GM23338 (cell line): ENCODE results near the gene RPF1.

Source experiments
- CREB1 ChIP-seq: fragments of 250-450 bp; sonication (Bioruptor Pico); IDR thresholded peaks from 2 replicates; pipeline ENCODE4 v1.5.0; 2020; ENCODE audit warnings: low read depth, mild to moderate bottlenecking, moderate library complexity
- CTCF ChIP-seq, 2 experiments: fragments of 200-600 bp in 1 of 2; sonication (generic) in 1 of 2; conservative IDR thresholded peaks; 2 replicates each; pipeline versions ENCODE4 v1.5.1 to v1.6.1; 2016 to 2017; ENCODE audit warnings: antibody characterized with exemption in 2 of 2, low read depth in 2 of 2, mild to moderate bottlenecking in 2 of 2, moderate library complexity in 1 of 2
- ETS1 ChIP-seq: IDR thresholded peaks from 2 replicates; pipeline ENCODE4 v1.6.1; 2016; ENCODE audit warnings: antibody characterized with exemption
- EZH2 ChIP-seq: fragments of 200-600 bp; sonication (generic); IDR thresholded peaks from one replicate; pipeline ENCODE4 v1.8.0; 2017; ENCODE audit warnings: antibody characterized with exemption, mild to moderate bottlenecking, low read depth; ENCODE audit not compliant: unreplicated experiment
- EZH2phosphoT487 ChIP-seq: fragments of 200-600 bp; sonication (generic); IDR thresholded peaks from one replicate; pipeline ENCODE4 v1.8.1; 2018; ENCODE audit warnings: antibody characterized with exemption; ENCODE audit not compliant: unreplicated experiment
- JUNB ChIP-seq: IDR thresholded peaks from one replicate; pipeline ENCODE4 v1.6.1; 2016; ENCODE audit warnings: antibody characterized with exemption; ENCODE audit not compliant: unreplicated experiment
- NANOG ChIP-seq: IDR thresholded peaks from 2 replicates; pipeline ENCODE4 v1.6.1; 2016; ENCODE audit warnings: antibody characterized with exemption, borderline replicate concordance
- POLR2AphosphoS5 ChIP-seq: IDR thresholded peaks from 2 replicates; pipeline ENCODE4 v1.6.1; 2016; ENCODE audit warnings: antibody characterized with exemption, low read depth
- REST ChIP-seq: IDR thresholded peaks from one replicate; pipeline ENCODE4 v1.6.1; 2018; ENCODE audit warnings: antibody characterized with exemption; ENCODE audit not compliant: unreplicated experiment
- STAT1 ChIP-seq: IDR thresholded peaks from one replicate; pipeline ENCODE4 v1.6.1; 2016; ENCODE audit warnings: antibody characterized with exemption; ENCODE audit not compliant: unreplicated experiment
- ZNF114 ChIP-seq: fragments of 250-450 bp; sonication (Bioruptor Pico); IDR thresholded peaks from 2 replicates; pipeline ENCODE4 v1.5.0; 2020; ENCODE audit warnings: mild to moderate bottlenecking, moderate library complexity

- no peak for TF ChIP-seq CTCF (conservative IDR thresholded peaks at IDR 0.05; ENCODE audit: low read depth in 2 of 2)
- TF ChIP-seq EZH2phosphoT487 = no peak
- TF ChIP-seq EZH2 = no peak
- TF ChIP-seq REST = no peak
- TF ChIP-seq POLR2AphosphoS5 = no peak
- no peak for TF ChIP-seq ETS1
- TF ChIP-seq STAT1 = no peak
- no peak for TF ChIP-seq NANOG
- no peak for TF ChIP-seq ZNF114 (CRISPR knock-in tag)
- no peak for TF ChIP-seq CREB1 (CRISPR knock-in tag)
- no peak for TF ChIP-seq JUNB
Observed at GRCh38 chr1:84462118-84462517, 16.9 kb upstream of the RPF1 start.
